MCF 10A (cell line): ENCODE results near the gene DDIAS. TPM values are rescaled to one million over a fixed set of nuclear protein-coding genes. Genes with fewer than 3 reads are reported as not detected.
"Not testable (repeated sequence)": the region's sequence is repeated elsewhere in the genome, so short reads cannot be mapped to it uniquely, and the experiment has no call there.

Experiments used
- Bru-seq: library from RNA; stranded (reverse); fragments of 400-500 nt; gene quantifications from one replicate; lab custom pipeline; 2021; lab: Mats Ljungman, UMichigan
- BruChase-seq, 2 experiments: library from RNA; stranded (reverse); fragments of 400-500 nt; gene quantifications; one replicate each; lab custom pipeline; 2021; lab: Mats Ljungman, UMichigan
- BruUV-seq: library from RNA; stranded (reverse); fragments of 400-500 nt; replicated peaks from 2 replicates; lab custom pipeline; 2021; lab: Mats Ljungman, UMichigan
- CTCF ChIA-PET: fragments of 300-600 bp; sonication (Branson Sonifier 250); formaldehyde crosslinking; extraction: SDS; loops from one replicate; lab custom pipeline; 2021; ENCODE audit warnings: antibody characterized with exemption, inconsistent platforms; lab: Yijun Ruan, JAX
- POLR2A ChIA-PET: fragments of 300-600, 350-650 bp; sonication (Branson Sonifier 250); formaldehyde crosslinking; extraction: SDS; loops from one replicate; lab custom pipeline; 2020; ENCODE audit warnings: antibody characterized with exemption, inconsistent platforms; lab: Yijun Ruan, JAX
- DNase-seq: peaks from one replicate; pipeline ENCODE4 v3.0.0-alpha.2; 2018; ENCODE audit not compliant: unreplicated experiment
- H3K27ac Mint-ChIP-seq: one replicate; pipeline ENCODE4 v1.8.0; 2022; ENCODE audit warnings: mild to moderate bottlenecking, low read depth, mixed read lengths; ENCODE audit not compliant: unreplicated experiment
- H3K27me3 Mint-ChIP-seq: one replicate; pipeline ENCODE4 v1.8.0; 2022; ENCODE audit warnings: mixed read lengths; ENCODE audit not compliant: insufficient read depth, unreplicated experiment
- H3K36me3 Mint-ChIP-seq: one replicate; pipeline ENCODE4 v1.8.0; 2022; ENCODE audit warnings: mild to moderate bottlenecking, moderate library complexity, mixed read lengths; ENCODE audit not compliant: insufficient read depth, unreplicated experiment
- H3K4me1 Mint-ChIP-seq: one replicate; pipeline ENCODE4 v1.8.0; 2022; ENCODE audit warnings: mixed read lengths; ENCODE audit not compliant: insufficient read depth, unreplicated experiment
- H3K4me3 Mint-ChIP-seq: one replicate; pipeline ENCODE4 v1.8.0; 2022; ENCODE audit warnings: mild to moderate bottlenecking, moderate library complexity, mixed read lengths; ENCODE audit not compliant: unreplicated experiment
- H3K9me3 Mint-ChIP-seq: one replicate; pipeline ENCODE4 v1.8.0; 2022; ENCODE audit warnings: mixed read lengths; ENCODE audit not compliant: unreplicated experiment
- CTCF ChIP-seq: fragments of 200-600 bp; IDR thresholded peaks from one replicate; pipeline ENCODE4 v1.8.0; 2022; ENCODE audit warnings: antibody characterized with exemption, mild to moderate bottlenecking; ENCODE audit not compliant: unreplicated experiment
- intact Hi-C: fragments of 100-400 bp; cut with micrococcal nuclease; formaldehyde crosslinking; loops from 2 replicates; pipeline ENCODE4 v1.14.1; 2022
- long read RNA-seq: library from polyadenylated mRNA; stranded (forward); transcript quantifications from one replicate; pipeline ENCODE4 v2.0.0, GENCODE V29; 2022
- total RNA-seq: library from RNA; stranded (reverse); gene quantifications from 2 replicates; pipeline ENCODE4 v1.2.3, GENCODE V29; 2022

Gene DDIAS
- total RNA-seq (3.6 and 7.7 TPM in 2 replicates), Bru-seq, nascent RNA (percentile 45 among the genes with signal in this experiment), BruChase-seq, experiment 1, labeled RNA remaining after a 6-hour chase (percentile 35 among the genes with signal in this experiment), BruChase-seq, experiment 2, labeled RNA remaining after a 2-hour chase (percentile 45 among the genes with signal in this experiment)
- long read RNA-seq, transcript DDIAS-211 (6 exons, 3,533 nt), result major isoform, 19 of 31 reads
- long read RNA-seq, partial matches to known transcripts, result 1 of 31 reads
- long read RNA-seq, other reads (novel, unspliced or antisense), result 5 of 31 reads

- H3K27me3 Mint-ChIP-seq, result no peaks in the 10 kb centered on the region
- H3K27ac Mint-ChIP-seq, result peak within 1 kb of the TSS; percentile 95
- ChIA-PET CTCF (interaction anchor here (0.5 to 7.7 kb wide), 18 partner anchors 11 to 919 kb away, joined by 3 to 101 read pairs (median 4); no protein-coding TSS in a partner anchor), POLR2A (interaction anchor here (0.6 to 5.5 kb wide), 33 partner anchors 12 to 669 kb away, joined by 3 to 126 read pairs (median 5); partner anchors contain the start of genes ANKRD42, CCDC90B, PCF11 and RAB30)
- intact Hi-C loops, result loop anchor here (1.0 kb wide), 2 partner anchors 255 to 292 kb away; partner anchors contain the start of gene ANKRD42
- H3K4me3 Mint-ChIP-seq, result peak within 1 kb of the TSS; percentile 88
- BruUV-seq, result no TSS peak
- no peaks in the 10 kb centered on the region for H3K9me3 Mint-ChIP-seq
- peak; percentile 99 for DNase-seq
- peaks cover 40% of the 10 kb centered on the region for H3K4me1 Mint-ChIP-seq
- no peak for TF ChIP-seq CTCF
- H3K36me3 Mint-ChIP-seq, result peaks cover 4% of the 10 kb centered on the region
These were observed at the start of gene DDIAS for GRCh38 chr11:82901165-82901921. Gene DDIAS (plus strand): TSS chr11:82901736. CDS start chr11:82914739, 13,003 bp downstream.

GRCh38 chr11:82854242-82854641, 47.3 kb upstream of the DDIAS start:
- POLR2A ChIA-PET, result no interaction called here

GRCh38 chr11:82854916-82855315, 46.6 kb upstream of the DDIAS start:
- DNase-seq, H3K4me3 Mint-ChIP-seq, BruUV-seq, H3K36me3 Mint-ChIP-seq, H3K27me3 Mint-ChIP-seq, H3K27ac Mint-ChIP-seq, H3K9me3 Mint-ChIP-seq, intact Hi-C loops: not testable (repeated sequence)
- ChIA-PET POLR2A (interaction anchor here (0.7 kb wide), 1 partner anchor 105 kb away, joined by 3 read pairs; no protein-coding TSS in a partner anchor), CTCF (interaction anchor here (0.7 kb wide), 1 partner anchor 16 kb away, joined by 5 read pairs; no protein-coding TSS in a partner anchor)
- peaks cover 24% of the 10 kb centered on the region for H3K4me1 Mint-ChIP-seq

More at GRCh38 chr11:82854242-82854641, 47.3 kb upstream of the DDIAS start:
- Mint-ChIP-seq H3K9me3 (no peaks in the 10 kb centered on the region), H3K36me3 (no peaks in the 10 kb centered on the region), H3K27me3 (no peaks in the 10 kb centered on the region), H3K4me1 (peaks cover 24% of the 10 kb centered on the region), H3K4me3 (no peak overlapping the region), H3K27ac (no peak overlapping the region)
- intact Hi-C loops, result no loop called here
- CTCF ChIA-PET, result interaction anchor here (0.6 to 5.3 kb wide), 2 partner anchors 13 to 86 kb away, joined by 3 to 32 read pairs; no protein-coding TSS in a partner anchor
- no peak for DNase-seq
- BruUV-seq, result no TSS peak
- no peak for TF ChIP-seq CTCF

- ChIA-PET POLR2A (no interaction called here), CTCF (interaction anchor here (0.7 kb wide), 1 partner anchor 16 kb away, joined by 5 read pairs; no protein-coding TSS in a partner anchor)
- H3K36me3 Mint-ChIP-seq, result no peaks in the 10 kb centered on the region
- peaks cover 24% of the 10 kb centered on the region for H3K4me1 Mint-ChIP-seq
- H3K4me3 Mint-ChIP-seq, result no peak overlapping the region
- no peaks in the 10 kb centered on the region for H3K9me3 Mint-ChIP-seq
- no peak for TF ChIP-seq CTCF
- no peak overlapping the region for H3K27ac Mint-ChIP-seq
- intact Hi-C loops, result no loop called here
- no peaks in the 10 kb centered on the region for H3K27me3 Mint-ChIP-seq
- no peak for DNase-seq
- BruUV-seq, result no TSS peak
These were observed 45.9 kb upstream of the DDIAS start for GRCh38 chr11:82855616-82856015.
